ENCODE results near the gene EPHB6.

The EPHB6 gene

DNA sequence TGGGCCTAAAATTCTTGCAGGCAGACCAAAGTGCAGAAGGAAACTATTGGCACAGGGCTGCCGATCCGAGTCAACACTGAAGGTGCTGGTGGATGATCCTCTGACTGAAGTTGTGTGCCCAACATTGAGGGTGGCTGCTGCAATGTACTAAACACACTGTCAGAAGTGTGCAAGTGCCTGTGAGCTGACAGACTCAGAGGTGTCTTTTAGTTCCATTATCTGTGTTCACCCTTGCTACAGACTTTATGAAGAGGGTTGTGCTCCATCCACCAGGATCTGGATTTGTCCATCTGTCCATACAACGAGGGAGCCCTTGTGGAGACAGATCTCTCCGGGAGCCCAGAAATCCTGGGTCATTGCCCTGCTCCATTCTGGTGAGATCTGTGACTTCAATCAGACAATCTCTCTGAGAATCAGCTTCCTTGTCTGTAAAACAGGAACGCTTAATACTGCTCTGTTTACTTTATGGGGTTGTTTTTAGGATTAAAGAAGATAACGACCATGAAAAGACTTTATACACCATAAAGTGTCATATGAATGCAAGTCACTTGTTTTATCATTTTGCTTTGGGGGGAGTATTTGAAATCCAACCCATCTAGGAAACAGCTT is 40.2 kb downstream of the EPHB6 start:
- DNase-seq, result no peak

DNA sequence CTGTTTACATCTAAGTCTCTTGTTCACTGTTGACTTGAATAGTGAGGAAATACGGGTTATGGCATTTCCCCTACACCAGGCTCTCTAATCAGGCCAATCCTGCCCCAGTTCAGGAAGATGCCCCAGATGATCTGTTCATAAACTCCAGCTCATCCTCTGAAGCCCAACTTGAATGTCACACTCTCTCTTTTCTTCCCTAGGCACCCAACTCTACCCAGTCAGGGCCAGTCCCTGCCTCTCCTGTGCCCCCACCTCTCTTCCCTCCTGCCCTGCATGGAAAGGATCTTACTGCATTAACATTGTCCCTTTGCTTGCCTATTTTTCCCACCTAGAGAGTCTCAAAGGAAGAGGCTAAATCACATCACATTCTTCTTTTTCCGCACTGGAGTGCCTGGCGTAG is 41.3 kb downstream of the EPHB6 start:
- DNase-seq, result no peak

DNA sequence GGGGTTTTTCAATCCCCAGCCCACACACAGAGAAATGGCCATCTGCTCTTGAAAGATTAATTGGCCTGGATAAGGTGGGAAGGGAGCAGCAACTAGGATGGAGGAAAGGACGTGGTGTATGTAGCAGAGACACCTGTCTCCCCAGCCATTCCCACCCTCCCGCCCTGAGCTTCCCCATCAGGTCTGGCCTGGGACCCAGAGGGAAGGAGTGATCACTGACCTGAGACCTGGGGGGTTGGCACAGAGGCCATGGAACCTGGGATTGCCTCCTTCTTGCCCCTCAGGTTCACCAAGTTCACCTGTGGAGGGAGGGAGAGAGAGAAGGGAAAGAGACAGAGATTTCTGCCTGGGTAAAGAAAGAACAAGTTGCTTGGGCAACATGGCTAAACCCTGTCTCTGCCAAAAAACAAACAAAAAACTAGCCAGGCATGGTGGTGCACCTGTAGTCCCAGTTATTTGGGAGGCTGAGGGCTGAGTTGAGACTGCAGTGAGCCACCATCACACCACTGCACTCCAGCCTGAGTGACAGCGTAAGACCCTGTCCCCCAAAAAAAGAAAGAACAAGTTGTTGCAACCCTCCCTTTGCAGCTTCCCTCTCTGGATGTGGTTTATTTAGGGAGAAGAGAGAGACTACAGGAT is 42.0 kb downstream of the EPHB6 start:
- DNase-seq, result no peak

DNA sequence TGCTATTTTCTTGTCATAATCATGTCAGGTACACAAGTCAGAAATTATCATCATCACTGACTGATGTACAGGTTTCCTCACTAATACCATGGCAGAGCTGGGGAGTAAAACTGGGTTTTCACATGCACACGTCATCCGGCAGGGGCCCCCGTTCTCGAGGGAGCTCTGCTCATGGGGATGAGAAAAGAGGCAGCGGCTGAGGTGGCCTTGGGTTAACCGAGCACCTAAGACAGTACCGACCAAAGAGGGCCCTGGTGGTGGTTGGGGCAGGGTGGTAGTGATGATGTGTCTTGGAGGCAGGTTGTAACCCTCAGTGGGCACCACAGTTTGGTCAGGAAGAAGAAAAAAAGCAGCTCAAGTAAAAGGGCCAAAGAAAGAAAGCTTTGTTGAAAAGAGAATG is 42.8 kb downstream of the EPHB6 start:
- DNase-seq, result no peak

DNA sequence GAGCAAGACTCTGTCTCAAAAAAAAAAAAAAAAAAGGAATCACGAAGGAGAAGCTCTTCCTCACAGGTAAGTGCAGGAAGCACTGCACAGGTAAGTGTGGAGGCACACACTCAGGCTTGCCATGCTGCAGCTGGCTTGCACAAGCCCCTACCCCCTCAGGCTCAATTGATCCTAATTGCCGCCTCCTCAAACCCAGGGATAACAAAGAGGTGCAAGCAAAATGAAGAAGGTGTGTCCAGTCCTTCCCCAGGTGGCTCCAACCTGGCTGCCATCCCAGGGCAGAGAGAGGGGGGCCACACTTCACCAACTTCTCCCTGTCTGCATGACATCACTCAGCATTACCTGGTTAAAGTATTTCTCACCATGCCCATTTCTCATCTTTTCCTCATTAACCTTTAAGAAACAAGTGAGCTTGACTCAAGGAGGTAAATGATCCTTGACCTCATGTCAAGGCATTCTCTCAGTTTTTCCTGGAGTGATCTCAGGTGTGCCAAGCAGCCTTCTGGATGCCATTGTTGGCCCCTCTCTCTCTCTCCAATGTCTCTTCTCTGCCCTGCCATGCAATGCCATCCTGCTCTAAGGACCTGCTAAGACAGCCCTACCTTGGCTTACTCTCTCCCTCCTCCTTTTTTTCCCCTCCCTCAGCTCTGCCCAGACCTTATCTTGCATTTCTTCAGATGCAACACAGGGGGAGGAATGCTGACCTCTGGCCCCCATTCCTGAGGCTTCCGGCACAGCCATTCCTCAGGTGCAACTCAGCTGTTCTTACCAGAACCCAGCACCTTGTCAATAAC is 43.7 kb downstream of the EPHB6 start:
- no peak for DNase-seq

DNA sequence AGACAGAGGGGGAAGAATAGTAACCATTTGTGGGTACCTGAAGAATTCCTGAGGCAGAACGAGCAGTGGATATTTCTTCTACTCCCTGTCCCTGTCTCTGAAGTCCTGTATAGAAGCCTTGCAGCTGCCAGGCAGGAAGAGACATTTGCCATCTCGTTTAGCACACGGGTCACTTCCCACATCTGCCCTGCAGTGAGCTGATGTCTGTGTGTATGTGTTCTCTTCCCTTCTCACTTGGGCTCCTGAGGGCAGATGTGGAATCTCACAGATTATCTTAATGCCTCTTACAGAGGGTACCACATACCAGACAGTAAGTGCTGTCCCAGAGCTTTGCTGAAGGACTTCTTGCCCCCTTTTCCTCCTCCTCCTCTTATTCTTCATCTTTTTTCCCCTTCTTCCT is 44.8 kb downstream of the EPHB6 start:
- DNase-seq, result no peak

DNA sequence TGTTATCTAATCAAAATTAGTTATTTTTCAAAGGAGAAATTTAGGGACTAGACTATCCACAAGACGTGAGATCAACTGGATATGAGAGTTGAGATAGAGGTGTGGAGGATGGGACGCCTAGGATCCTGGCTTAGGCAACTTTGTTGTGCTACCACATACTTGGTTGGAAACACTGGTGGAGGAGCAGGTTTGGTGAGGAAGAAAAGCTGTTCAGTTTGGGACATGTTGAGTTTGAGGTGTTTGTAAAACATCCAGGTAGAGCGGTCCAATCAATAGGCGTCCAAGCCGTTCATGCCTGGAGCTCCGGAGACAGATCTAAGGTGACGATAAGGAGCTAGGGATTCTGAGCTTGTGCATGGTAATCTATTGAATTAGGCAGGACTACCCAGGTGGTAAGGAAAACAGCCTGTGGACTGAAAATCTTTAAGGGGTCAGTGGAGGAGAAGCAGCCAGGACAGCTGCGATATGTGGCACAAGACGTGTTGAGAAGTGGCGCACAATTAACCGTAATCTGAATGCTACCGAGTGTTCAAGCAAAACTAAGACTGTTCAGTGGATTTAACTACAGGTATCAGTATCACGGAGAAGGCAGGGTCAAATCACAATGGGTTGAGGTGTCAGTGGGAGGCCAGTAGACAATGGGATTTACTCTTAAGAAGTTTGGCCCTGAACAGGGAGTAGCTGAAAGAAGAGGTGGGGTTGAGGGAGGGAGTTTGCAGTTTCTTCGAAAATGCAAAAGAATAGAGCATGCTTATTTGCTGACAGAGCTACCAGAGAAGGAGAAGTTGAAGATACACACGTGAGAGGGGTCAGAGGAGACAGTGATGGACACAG is 46.8 kb downstream of the EPHB6 start:
- DNase-seq, result no peak

DNA sequence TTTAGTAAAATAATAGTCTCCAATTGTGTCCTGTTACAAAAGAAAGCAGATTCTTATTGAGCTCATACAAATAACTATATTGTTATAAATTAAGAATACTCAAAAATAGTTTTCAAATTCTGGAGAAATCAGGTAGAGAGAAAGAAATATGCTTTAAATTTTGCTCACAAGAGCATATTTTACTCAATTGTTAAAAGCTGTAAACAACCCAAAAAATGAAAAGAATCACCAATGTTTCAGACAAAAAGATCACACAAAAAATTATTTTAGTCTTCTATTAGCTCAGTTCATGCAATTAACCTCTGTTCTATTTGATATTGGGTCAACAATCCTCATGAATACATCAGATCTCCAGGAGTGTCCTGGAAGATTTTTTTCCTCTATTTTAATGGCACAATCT is 49.3 kb downstream of the EPHB6 start:
- DNase-seq, result no peak

DNA sequence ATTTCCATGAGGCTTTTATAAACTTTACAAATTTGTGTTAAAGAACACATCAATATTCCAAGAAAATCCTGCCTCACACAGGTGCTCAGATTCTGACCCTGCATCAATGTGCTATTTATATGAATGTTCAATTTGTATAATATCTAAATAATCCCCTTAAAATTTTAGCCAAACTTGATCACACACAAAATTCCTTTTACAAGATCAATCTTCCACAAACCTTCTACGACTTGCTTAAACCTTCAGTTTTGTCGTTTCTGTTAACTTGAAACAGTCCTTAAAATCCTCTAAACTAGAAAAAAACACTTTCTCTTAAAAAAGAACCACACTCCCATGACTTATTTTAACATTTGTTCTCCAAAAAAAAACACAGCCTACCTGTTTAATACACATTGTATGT is 50.9 kb downstream of the EPHB6 start:
- DNase-seq, result no peak

DNA sequence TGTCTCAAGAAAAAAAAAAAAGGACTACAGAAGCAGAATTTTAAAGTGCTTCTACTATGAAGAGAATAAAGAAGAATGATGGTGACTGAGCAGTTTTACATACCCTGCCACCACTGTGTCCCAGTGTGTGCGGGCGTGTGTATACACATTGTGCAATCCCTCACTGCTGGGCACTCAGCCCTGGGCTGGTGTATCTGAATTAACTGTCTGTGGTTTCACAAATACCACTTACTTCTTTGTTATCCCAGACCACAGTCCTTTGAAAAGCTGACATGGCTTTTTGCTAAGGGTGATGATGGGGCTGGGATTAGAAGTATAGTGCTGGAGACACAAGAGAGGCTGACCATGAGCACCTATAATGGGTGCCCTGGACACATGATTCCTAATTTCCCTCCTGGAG is 51.8 kb downstream of the EPHB6 start:
- no peak for DNase-seq

DNA sequence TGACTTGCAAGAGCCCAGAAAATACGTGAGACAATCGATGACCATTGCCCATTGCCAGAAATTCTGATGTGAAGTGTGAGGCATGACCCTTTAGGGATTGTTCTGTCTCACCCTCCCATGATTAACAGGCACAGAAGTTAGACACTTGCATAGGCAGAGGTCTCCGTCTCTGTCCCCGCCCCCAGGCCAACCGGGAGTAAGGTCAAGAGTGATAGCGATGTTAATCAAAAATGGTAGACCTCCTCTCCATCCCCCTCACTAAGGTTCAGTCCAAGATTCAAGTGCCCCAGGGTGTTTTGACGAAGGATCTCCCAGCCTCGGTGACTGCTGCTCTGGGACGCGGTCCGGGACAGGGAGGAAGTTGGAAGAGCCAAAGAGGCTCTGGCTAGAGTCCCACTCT is 53.4 kb downstream of the EPHB6 start:
- DNase-seq, result no peak

DNA sequence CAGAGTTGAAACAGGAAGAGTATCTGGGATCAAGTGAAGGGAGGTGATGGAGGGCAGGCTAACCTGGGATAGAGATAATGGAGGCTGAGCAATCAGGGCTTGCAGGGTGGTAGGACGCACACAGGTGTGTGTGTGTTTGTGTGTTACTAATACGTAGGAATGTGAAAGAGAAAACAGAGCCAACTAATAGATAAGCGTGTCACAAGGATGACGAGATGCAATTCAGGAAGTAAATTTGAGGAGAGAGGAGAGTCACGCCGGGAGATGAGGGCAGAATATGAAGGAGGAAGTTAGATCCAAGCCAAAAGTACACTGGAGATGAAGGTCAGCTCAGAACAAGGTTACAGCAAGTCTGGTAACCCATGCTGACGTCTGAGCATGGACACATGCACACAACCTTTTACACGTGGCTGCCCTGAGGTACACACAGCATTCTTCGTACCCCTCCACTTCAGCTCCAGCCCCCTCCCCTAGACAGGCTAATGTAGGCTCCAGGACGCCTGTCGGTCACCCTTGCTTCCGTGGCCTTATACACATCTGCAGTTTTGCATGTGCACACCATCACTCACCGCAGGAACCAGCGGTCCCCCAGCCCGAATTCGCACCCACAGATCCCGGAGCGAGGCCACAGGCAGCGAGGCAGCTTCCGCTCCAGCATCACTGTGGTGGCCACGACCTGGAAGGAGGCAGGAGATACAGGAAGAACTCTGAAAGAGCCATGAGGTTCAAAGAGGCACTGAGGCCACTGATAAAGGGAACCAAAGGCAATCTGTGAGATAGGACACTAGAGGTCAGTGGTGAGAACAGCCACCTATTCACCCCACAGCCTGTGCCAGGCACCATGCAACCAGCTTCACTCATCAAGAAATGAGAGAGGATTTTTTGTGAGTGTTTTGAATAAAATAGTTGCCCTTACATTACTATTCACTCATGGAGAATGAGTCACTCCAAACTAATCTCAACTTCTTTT is 54.3 kb downstream of the EPHB6 start:
- peak in 2 of 58 donors; percentile 1 to 8 for DNase-seq

DNA sequence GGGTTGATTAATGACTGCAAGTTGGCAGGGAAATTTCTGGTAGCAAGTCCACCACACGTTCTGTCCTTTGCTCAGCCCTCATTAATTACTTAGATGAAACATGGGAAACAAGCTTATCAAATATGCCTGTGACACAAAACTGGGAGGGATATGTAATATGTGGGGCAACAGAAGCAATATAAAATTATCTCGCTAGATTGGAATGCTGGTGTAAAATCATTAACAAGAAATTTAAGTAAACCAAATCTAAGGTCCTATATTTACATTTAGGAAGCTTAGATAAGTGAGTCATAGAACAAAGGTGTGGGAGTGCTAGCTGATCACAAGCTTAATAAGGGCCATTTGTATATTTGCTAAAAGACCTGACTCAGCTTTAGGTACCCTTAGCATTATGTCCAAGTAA is 55.2 kb downstream of the EPHB6 start:
- DNase-seq, result no peak

DNA sequence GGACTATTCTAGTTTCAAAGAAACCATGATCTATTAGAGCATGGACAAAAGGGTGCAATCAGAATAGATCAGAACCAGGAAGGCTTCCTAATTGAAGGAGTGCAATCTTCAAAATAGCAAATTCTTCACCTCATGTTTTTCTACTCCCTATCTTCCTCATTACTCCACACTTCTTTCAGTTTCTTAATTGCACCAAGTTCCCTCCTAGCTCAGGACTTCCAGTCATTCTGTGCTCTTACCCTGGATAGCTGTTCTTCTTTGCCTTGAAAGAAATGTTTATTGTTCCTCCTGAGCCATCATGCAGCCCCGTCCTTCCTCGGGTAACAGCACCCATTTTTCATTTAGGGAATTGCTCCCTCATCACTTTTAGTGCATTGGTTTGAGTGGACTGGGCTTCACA is 55.6 kb downstream of the EPHB6 start:
- DNase-seq, result no peak

DNA sequence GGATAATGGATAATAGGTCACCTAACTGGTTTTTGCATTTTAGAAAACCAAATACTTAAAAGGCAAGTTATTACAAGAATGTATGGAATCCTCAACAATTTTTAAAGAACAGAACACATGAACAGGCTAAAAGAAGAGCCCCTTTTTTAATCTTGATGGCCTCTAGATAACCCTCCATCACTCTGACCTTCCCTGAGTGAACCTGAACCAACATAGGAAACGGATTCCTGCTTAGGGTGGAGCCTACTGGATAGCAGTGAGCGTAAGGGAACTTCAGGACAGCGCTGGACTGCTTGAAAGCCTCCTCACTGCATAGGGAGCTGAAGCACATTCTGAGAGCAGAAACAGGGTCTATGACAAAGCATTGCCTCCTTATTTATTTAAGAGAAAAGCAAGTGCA is 58.2 kb downstream of the EPHB6 start:
- no peak for DNase-seq

DNA sequence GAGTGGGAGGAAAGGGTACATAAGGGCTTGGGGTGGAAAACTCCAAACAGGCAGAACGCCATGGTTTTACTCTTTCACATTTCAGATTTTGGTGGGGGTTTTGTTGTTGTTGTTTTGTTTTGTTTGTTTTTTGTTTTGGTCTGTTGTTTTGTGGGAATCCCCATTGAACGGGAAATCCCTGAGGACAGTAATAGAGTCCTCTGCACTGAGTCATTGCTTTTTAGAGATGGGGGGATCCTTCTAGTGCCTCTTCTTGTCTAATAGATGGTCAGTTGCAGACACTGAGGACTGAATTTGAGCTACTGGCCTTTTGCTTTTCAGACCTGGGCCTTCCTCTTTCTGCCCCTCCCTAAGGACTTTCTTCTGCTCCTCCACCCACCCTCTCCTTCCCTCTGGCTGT is 58.7 kb downstream of the EPHB6 start:
- DNase-seq, result no peak

DNA sequence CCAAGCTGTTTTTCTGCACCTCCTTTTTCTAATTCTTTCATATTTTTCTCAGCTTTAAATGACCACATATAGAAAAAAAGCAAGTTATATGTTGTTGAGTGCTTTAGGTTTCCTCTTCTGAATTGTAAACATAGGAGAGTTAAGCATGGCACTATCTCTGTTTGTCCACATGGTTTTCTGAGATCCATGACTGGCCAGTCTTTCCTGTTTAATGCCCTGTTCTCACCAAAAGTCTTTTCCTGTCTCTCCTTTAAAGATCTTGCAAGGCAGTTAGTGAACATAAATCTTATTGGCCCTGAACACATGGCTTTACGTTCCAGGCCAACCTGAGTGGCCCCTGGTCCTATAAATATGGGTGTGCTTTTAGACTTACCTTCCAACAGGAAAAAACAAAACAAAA is 59.2 kb downstream of the EPHB6 start:
- no peak for DNase-seq

DNA sequence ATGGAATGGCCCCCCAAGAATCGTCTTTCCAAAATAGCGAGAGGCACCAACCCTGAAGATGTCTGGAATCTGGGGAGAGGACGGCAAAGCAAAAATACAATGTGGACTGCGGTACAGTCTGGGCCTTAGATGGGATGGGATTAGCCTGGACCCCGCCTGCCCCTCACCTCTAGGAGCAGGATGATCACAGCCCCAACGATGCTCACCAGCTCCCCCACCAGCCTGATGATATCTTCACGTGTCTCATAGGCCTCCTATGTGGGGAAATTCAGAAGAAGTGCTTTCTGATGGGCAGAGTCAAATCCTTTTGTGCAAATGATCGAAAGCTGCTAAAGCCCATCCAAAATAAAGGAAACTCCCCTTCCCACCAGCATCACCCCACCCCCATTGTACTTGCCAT is 60.4 kb downstream of the EPHB6 start:
- DNase-seq, result no peak

DNA sequence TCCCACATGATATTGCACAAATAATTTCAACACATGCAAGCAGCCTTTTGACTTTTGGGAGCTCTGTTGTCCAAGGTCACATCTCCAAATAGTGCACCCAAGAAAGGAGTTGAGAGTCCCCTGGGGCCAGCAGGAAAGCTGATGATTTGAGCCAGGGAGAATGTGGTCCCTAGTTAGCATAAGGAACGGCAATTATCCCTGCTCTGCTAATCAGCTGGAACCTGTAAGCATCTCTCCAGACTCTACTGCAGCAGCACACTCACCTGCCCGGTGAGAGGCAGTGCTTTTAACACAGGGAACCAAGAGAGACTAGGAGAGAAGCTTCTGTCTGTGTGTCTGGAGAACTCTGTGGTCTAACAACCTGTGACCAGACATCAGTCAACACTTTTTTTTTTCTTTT is 61.6 kb downstream of the EPHB6 start:
- no peak for DNase-seq

DNA sequence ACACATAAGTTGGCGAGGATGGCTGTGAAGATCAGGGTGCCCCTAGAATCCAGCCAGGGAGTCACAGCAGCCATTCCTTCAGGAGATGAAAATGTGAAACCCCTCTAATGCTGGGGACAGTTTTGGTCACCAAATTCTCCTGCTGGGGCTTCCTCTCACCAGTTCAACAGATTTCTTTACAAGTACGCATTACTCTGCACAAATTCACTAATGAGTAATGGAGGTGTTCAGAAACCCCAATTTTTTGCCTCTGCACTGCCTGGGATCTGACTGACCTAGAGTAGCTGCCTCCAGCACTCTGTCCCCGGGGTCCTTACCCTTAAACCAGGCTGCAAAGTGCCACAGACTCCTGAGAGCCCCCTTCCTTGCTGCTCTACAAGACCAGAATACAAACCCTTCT is 62.6 kb downstream of the EPHB6 start:
- no peak for DNase-seq

DNA sequence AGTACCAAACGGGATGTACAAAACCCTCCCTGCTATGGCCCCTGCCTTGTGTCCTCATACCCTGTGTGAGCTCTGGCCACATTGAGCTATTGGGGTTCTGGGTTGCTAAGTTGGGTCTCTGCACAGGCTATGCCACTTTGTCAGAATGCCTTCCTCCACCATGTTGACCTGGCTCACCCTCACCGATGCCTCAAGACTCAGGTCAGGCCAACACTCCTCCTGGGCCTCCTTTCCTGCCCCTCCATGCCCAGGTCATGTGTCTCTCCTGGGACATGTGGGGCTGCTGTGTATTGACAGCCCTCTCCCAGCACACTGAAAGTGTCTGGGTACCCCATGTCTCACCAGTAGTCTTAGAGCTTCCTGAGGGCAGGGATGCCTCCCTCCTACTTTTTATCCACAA is 64.0 kb downstream of the EPHB6 start:
- DNase-seq, result no peak
